ENCODE measurements around the gene CPT1B.
"Not testable (repeated sequence)": the region's sequence is repeated elsewhere in the genome, so short reads cannot be mapped to it uniquely, and the experiment has no call there.

CPT1B gene

GRCh38 chr22:50526108-50526833, 52.0 kb downstream of the CPT1B start:
- peak; percentile 89 for DNase-seq

- DNase-seq, result no peak
Observed at GRCh38 chr22:50525858-50526107, 52.4 kb downstream of the CPT1B start.

GRCh38 chr22:50525104-50525857, 52.9 kb downstream of the CPT1B start, which contains the start of gene SCO2:
SCO2 (minus strand) TSS chr22:50525598; CDS start chr22:50524411, 1,187 bp downstream.
- DNase-seq, result peak; percentile 99

GRCh38 chr22:50524676-50525103, 53.5 kb downstream of the CPT1B start:
- peak; percentile 75 for DNase-seq

- DNase-seq, result no peak
Observed at GRCh38 chr22:50523806-50524675, 54.2 kb downstream of the CPT1B start.

GRCh38 chr22:50523458-50523805, 54.8 kb downstream of the CPT1B start:
- no peak for DNase-seq

GRCh38 chr22:50522806-50523438, 55.3 kb downstream of the CPT1B start:
- DNase-seq, result no peak

- no peak for DNase-seq
Observed at GRCh38 chr22:50522208-50522805, 55.9 kb downstream of the CPT1B start.

- DNase-seq, result no peak
Observed at GRCh38 chr22:50521710-50522109, 56.5 kb downstream of the CPT1B start.

- no peak for DNase-seq
Observed at GRCh38 chr22:50520826-50521453, 57.3 kb downstream of the CPT1B start.

GRCh38 chr22:50520184-50520583, 58.0 kb downstream of the CPT1B start:
- DNase-seq, result not testable (repeated sequence)

- no peak for DNase-seq
Observed at GRCh38 chr22:50519151-50519550, 59.1 kb downstream of the CPT1B start.
